Stimulated activated naive CD4-positive, alpha-beta T cell (primary cell): ENCODE results near the gene RUBCN.
A peak's percentile ranks its signal among the peaks of the same experiment; 100 is the strongest.

Experiments
- DNase-seq, 6 experiments: peaks; one replicate each; lab custom pipeline; 2025; lab: John Stamatoyannopoulos, UW

RUBCN gene

DNA sequence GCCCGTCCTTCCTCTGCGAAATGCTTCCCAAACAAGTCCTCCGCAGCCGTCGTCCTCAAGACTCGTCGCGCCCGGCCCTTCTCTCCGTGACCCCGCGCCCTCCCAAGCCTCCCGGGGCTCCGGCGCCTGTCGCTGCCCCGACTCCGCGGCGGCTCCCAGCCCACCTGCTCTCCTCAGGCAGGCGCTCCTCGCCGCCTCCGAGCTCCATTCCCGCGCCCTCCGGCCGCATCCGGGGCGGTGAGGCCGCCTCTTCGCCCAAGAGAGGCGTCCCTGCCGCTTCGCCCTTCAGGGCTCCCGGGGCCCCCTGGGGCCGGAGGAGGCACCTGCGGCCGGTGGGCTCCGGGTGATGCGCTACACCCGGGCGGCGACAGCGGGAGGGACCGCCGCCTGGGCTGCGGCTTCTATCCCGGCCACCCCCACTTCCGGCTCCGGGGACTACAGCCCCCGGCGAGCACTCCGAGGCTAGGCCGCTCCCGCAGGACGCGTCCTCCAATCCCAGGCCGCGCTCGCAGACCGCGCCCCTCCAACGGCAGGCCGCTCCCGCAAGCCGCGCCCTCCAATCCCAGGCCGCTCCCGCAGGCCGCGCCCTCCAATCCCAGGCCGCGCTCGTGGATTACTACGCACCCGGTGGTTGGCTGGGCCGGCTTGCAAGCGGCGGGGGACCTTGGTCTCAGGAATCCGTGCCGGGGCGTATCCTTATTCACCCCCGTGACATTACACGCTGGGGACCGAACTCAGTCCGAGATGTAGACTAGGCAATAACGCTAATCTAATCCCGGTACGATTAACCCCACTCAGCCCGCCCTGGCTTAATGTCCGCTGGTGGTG is at the start of gene RUBCN:
RUBCN (minus strand) TSS at position 414 of the 828 bp plus-strand sequence; CDS start at position 229, 185 bp downstream.
- peak; percentile 89 to 92 (median 91) for DNase-seq

DNA sequence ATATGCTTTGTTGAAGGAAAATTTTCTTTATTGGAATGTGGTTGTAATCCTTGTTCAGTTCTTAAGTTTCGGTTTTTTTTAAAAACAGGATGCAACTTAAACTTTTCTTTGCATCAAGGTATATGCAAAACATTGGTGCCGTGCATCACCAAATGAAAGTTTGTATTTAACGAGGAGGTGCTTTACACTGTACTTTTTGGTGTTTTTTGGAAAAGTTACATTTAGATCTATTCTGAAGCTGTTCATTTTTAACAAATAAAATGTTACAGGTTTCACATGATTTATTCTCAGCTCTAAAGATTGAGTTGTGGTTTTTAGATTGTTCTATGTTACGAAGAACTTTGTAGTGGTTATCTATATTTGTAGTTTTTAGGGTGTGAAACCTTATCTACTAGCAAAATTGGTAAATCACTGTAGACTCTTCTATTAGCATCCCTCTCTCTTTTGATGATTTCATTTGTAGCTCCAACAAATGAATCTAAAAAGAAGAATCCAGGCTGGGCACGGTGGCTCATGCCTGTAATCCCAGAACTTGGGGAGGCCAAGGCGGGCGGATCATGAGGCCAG is 47.4 kb upstream of the RUBCN start:
- no peak for DNase-seq

DNA sequence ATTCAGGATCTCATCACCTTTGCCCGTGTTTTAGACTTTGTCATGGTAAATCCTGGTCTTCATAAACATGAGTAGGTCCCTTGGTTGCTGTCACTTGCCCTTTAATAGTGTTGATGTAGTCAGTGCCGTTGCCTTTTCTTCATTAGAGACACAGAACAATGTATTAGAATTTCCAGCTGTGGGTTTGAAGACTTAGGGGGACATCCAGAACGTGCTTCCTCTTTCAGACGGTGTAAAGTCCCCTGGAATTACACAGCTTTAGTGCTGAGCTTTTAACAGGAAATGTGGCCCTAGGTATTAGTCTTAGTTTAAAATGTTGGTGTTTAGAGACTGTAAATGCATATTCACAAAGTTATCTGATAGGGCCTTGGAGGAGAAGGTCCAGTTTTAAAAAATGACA is 45.5 kb upstream of the RUBCN start:
- no peak for DNase-seq

DNA sequence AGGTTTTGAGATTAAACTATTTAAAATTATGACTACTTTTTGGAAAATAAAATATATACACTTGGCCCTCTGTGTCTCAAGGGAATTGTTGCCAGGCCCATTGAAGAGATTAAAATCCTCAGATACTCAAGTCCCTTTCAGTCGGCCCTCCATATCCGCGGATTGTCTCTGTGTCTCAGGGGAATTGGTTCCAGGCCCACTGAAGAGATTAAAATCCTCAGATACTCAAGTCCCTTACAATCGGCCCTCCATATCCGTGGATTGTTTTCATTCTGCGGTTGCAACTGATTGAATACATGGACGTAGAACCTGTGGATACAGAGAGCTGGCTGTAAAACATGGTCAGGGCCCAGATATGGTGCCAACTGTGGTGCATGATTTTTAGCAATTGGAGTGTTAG is 38.6 kb upstream of the RUBCN start:
- DNase-seq: no peak

DNA sequence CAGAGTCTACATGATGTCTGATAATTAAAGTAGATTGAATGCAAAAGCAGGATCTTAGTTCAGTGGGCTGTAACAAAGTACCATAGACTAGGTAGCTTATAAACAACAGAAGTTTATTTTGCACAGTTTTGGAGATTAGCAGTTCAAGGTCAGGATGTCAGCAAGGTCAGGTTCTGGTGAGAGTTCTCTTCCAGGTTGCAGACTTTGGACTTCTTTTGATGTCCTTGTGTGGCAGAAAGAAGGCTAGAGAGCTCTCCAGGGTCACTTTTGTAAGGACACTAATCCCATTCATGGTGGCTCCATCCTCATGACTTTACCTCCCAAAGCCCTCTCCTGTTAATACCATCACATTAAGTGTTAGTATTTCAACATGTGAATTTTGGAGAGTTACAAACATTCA is 25.1 kb upstream of the RUBCN start:
- no peak for DNase-seq

DNA sequence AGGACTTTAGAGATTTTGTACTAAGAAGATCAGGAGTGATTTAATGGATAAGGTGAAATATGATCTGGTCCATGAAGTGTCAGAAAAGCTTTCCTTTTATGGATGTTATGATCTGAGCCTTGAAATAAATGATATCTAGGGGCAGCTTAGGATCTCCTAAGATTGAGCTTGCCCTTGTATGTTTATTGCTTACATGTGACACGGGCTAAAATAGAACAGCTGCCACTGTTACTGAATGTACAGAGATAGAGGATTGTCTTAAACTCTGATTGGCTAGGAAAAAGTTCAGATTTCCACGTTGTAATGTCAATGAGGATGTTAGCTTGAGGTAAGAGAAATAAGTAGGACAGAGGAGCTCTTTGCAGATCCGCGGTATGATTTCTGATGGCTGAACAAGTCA is 21.8 kb upstream of the RUBCN start:
- DNase-seq: no peak

DNA sequence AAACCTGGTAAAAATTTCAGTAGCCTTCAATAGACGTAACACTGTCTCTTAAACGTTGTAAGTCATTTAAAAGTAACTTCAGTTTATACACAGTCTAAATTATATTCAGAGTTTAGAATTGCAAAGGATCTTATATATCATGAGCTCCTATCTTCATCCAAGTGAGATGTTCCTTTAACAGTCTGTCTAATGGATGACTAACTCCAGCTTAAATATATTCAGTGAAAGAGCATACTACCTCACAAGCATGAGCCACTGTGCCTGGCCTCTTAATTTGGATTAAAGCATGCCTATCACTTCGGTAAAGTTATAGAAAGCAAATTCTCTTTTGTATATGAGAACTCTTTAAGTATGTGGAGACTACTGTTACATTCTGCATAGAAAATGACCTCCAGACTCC is 20.0 kb upstream of the RUBCN start:
- no peak for DNase-seq

DNA sequence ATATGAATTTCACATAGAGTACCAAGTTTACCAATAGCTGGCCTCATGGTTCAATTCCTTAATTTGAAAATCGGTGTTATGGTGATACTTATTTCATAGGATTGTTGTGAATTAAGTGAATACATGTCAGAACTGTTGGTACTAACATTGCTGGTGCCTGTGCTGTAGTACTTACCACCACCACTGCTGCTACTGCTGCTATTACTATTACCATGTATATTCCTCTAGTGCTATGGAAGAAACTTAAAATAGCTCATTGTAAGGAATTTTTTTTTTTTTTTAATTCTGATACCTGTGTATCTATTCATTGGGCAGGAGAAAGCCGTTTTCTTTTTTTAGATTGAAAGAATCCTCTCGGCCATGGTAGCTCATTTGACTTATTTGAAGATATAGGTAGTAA is 16.6 kb upstream of the RUBCN start:
- DNase-seq: no peak

DNA sequence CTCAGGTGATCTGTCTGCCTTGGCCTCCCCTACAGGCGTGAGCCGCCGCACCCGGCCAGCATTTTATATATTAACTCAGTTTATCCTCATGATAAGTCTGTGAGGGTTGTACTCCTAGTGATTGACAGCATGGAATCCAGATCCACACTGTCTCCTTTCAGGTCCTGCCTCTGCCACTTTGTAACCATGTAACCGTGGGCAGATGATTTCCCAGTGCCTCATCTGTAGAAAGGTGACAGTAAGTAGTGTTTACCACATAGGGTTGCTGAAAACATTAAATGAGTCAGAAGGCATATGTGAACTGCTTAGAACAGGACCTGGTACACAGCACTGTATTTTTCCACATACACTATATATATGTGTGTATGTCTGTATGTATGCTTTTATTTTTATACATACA is 15.4 kb upstream of the RUBCN start:
- no peak for DNase-seq

DNA sequence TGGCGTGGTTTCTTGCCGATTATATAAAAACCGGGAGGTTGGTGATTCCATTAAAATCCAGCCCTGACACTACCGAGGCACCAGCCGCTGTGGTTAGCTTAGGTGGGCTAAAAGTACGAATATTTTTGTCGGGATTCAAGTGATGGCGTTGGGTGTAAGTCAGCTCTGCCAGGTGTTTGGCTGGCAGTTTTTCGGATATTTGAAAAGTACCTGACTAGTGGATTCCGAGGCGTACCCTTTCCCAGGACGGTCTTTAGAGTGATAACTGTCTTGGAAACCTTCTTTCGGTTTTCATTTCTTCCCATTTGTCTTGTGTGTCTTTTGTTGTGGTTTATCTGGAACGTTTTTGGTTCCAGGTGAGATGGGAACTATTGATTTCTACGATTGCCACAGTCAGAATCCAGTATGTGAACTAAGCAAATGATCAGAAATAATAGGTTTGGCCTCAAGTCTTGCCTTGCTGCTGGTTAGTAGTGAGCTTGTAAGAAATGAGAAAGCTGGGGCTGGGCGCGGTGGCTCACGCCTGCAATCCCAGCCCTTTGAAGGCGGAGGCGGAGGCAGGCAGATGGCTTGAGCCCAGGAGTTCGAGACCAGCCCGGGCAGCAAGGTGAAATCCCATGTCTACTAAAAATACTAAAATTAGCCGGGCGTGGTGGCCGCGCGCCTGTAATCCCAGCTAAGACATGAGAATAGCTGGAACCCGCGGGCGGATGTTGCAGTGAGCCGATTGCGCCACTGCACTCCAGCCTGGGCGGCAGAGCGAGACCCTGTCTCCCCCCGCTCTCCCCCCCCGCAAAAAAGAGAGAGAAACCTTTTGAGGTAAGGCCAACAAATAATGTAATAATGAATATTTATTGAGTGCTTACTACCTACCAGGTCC is 14.4 kb upstream of the RUBCN start:
- DNase-seq: peak in 5 of 6 experiments; percentile 4 to 58 (median 20)

DNA sequence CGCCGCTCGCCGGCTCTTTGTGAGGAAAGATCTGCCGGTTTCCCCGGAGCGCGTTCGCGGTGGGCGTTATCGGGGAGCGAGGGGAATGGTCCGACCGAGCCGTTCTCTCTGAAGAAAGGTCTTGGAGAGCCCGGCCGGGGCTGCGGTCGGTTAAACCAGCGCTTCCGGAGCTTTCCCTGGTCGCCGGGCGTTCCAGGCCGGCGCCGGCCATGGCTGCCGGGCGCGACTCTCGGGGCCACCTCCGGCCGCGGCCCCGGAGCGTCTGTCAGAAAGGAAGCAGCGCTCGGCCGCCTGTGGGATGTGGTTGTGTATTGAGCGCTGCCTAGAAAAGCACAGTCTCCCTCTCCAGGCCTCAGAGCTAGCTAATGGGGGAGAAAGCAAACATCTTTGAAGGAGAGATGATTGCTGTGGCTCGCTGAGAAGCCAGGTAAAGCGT is 13.7 kb upstream of the RUBCN start:
- peak; percentile 25 to 73 (median 47) for DNase-seq

DNA sequence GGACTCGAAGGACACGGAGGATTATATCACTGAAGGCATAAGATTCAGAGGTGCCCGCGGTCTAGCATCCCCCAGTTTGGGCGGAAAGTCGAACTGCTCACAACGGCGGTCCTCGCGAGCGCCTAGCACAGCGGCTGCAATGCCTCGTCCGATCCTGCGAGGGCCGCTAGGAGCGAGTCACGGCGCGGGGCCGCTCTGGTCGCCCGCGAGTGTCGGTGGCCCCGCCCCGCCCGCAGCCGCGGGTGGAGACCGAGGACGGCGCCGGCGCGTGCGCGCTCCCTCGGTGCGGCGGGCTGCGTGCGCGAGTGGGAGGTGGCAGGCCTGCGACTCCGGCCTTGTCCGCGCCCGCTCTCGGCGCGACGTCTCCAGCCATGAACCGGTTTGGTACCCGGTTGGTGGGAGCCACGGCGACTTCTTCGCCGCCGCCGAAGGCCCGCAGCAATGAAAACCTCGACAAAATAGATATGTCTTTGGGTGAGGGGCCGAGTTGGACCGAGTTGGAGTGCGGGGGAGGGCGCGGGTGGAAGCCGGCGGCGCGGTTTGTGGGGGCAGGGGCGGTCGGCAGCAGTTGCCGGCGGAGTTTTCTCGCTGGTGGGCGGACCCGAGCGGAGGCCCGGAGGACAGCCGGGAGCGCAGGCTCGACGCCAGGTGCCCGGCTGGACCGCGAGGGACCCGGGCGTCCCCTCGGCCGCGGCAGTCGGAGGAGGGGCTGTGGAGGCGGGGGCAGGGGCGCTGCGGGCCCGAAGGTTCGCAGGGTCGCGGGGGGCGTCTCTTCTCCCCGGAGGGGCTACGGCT is 13.1 kb upstream of the RUBCN start, which contains the start of gene FYTTD1:
FYTTD1 (plus strand) TSS at position 283 of the 795 bp plus-strand sequence; CDS start at position 372, 89 bp downstream.
- DNase-seq: peak; percentile 77 to 93 (median 85)

DNA sequence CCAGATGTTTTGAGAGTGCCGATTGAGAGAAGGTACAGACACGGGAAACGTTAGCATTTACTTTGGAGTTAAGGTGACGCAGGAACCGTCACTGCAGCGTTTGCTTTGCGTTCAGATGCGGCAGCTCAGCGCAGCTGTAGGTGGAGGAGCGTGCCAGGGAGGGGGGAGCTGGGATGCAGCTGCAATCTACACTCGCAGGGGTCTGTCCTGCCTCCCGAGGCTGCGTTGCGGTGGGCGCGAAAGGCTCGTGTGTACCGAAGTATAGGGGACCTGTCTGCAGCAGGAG is 12.6 kb upstream of the RUBCN start:
- peak; percentile 68 to 93 (median 86) for DNase-seq

DNA sequence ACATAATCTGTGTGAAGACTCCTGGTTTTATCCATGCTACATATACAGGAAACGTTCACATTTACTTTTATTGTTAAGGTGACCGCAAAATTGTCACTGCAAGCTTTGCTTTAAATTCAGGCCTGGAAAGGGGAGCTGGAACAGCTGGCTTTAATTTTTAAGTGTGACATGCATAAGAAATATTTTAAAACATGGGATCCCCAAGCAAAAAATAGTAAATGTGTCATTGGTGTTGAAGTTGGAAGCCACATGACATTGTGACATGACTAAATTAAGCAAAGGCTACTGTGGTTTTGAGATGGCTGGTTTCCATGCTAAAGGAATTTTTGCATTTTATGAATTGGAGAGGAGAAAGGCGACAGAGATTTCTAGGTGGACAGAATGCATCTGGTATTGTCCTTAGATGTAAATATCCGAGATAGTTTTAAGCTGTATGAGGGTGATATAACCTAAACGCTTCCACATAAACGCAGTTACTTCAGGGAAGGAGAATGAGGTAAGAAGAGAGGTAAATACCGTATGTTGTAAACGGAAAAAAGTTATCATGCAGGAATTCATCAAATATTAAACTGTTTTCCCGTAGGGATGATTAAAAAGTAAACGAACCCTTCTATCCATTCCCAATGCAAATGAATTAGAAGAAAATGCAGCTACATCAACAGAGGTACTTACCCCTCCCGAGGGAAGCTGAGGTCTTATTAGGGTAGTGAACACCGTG is 12.1 kb upstream of the RUBCN start:
- DNase-seq: peak in 1 of 6 experiments; percentile 18

DNA sequence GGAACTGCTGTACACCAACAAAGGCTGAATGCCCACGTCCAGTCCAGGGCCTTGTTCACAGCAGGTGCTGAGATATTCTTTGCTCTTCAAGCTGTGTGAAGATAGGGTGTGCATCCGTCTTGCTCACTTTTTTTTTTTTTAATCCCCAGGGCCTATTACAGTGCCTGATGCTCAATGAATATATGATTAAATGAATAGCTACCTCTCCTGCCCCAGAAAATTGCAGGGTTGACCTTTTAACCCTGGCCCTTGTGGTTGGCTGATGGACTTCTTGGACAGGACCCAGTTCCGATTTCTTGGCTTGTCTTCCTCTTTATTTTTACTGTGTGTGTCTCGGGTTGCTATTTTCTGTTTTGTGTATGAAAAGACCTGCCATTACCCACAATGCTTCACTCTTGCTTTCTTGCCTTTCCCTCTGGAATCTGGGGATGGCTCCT is 10.1 kb upstream of the RUBCN start:
- no peak for DNase-seq

DNA sequence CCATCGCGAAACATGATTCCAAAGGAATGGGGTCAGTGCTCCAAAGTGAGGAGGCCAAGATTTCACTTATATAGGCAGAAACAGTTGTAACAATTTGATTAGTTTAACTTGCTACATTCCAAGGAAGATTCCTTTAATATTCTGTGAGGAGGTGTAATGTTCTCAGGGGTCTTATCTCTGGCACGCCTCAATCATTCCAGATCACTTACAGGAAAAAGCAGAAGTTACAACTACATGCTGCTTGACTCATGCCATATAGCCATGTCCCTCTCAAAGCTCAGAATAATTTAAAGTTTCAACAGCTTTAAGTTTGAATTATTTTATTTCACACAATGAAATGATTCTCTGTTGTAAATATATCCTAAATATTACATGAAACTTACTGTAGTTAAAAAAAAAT is 9.5 kb upstream of the RUBCN start:
- no peak for DNase-seq

DNA sequence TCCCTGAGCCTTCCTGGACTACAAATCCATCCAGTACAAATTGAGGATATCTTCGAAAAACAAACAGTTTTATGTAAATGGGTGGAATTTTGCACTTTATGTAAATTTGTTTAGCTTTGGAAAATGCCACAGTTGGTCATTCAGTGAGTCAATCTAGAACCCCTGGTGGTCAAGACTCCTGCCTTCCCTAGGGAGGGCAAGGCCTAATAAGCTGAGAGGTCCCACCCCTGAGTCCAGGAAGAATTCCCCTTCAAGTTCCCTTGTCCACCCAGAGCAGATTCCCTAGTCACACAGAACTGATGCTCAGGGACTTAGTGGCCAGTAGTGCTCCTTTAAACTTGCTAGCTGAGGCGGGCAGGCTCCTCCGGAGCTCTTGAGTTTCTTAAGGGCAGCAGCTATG is 6.1 kb upstream of the RUBCN start:
- DNase-seq: no peak

DNA sequence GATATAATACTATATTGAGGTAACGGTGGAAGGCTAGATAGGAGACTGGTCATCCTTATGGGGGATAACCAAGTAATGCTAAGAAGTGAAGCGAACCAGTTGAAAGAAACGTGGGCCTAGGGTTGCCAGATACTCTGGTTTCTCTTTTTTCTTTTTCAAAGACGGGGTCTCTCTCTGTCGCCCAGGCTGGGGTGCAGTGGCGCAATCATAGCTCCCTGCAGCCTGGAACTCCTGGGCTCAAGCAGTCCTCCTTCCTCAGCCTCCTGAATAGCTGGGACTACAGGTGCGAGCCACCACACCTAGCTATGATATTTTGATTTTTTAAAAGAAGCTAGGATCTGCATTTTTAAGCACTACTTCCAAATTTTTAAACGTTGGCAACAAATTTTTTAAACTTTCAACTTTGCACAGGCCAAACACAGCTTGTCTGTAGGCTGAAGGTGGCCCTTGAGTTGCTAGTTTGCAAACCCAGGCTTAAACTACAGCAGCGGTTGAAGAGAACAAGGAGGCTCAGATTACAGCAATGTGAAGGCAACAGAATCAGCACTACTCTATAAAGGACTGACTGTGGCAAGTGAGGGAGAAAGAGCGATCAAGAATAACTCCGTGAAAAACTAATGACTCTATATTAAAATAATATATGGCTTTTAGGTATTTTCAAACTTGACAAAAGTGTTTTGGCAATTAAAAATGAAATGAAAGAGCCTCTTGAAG is 1.2 kb upstream of the RUBCN start:
- no peak for DNase-seq

DNA sequence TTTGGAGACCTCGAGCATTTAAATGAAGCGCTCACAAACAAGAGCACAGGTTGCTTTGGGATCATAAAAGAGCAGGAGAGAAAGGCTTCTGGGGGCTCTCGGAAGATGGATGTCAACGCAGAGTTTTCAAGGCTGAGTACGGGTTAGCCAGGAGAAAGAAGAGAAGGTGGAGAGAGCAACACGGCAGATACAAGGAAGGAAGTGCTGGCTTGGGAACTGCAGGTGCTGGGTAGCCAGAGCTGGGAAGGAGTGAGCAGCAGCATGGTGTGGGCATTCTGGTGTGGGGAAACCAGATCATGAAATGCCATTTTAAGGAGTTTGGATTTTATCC is 580 bp upstream of the RUBCN start:
- peak in 1 of 6 experiments; percentile 27 for DNase-seq

DNA sequence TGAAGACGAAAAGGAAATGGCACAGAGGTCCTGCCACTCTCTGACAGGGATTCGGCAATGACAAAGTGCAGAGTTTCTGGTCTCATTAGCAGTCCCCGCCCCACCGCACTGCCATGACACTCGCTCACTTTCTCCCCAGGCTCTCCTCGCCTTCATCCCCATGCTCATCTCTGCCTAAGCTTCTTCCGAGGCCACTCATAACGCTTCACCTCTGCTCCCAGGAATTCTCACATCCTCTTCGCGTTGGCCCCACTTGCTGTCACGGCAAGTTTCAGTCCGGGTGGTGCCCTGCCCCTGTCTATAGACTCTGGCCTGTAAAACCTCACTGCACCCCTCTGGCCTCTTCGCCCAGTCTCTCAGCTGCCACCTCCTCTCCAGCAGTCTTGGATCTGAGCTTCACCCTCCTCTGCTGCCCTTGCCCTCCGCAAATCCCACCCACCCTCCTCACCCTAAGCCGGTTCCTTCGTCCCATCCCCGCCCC is 654 bp downstream of the RUBCN start:
- DNase-seq: peak in 3 of 6 experiments; percentile 24 to 55 (median 35)
